Hematopoietic multipotent progenitor cell treated with erythropoietin and hydrocortisone succinate and interleukin-3 and kit ligand, for 17 days (in vitro differentiated cells): ENCODE data around the gene RNF167.
A peak's percentile ranks its signal among the peaks of the same experiment; 100 is the strongest.

ENCODE experiments used
- DNase-seq: peaks from one replicate; pipeline ENCODE4 v3.0.0-alpha.2; 2015; ENCODE audit warnings: low spot score

The RNF167 gene

GRCh38 chr17:4938688-4939545 is 1.2 kb upstream of the RNF167 start:
- DNase-seq: peak; percentile 21

GRCh38 chr17:4939546-4939795 is 597 bp upstream of the RNF167 start:
- no peak for DNase-seq

GRCh38 chr17:4940555-4941318 is 669 bp downstream of the RNF167 start:
- no peak for DNase-seq

- DNase-seq: peak; percentile 34
These were observed 1.2 kb downstream of the RNF167 start for GRCh38 chr17:4941319-4941610.

- no peak for DNase-seq
These were observed 2.9 kb downstream of the RNF167 start for GRCh38 chr17:4942760-4943508.

GRCh38 chr17:4944163-4944553 is 4.1 kb downstream of the RNF167 start:
- DNase-seq: peak; percentile 34

GRCh38 chr17:4944554-4945175 is 4.6 kb downstream of the RNF167 start:
- DNase-seq: no peak

GRCh38 chr17:4945176-4945943 is 5.3 kb downstream of the RNF167 start:
- peak; percentile 92 for DNase-seq

- no peak for DNase-seq
These were observed 5.8 kb downstream of the RNF167 start for GRCh38 chr17:4945944-4946280.

GRCh38 chr17:4946312-4946976 is 6.4 kb downstream of the RNF167 start:
- no peak for DNase-seq

GRCh38 chr17:4947010-4947410 is 6.9 kb downstream of the RNF167 start:
- DNase-seq: no peak

GRCh38 chr17:4947411-4948165 is 7.5 kb downstream of the RNF167 start:
- DNase-seq: peak; percentile 63

- DNase-seq: peak; percentile 78
These were observed 8.3 kb downstream of the RNF167 start, which contains the start of gene PFN1 for GRCh38 chr17:4948166-4948930. PFN1 (minus strand) TSS chr17:4948530; CDS start chr17:4948394, 136 bp downstream.

- DNase-seq: peak; percentile 60
These were observed 8.9 kb downstream of the RNF167 start for GRCh38 chr17:4948931-4949320.

- DNase-seq: peak; percentile 73
These were observed 9.4 kb downstream of the RNF167 start for GRCh38 chr17:4949321-4950074.

- DNase-seq: peak; percentile 54
These were observed 10.1 kb downstream of the RNF167 start for GRCh38 chr17:4950075-4950745.

- DNase-seq: no peak
These were observed 10.7 kb downstream of the RNF167 start, which contains the start of gene ENO3 for GRCh38 chr17:4950746-4951204. ENO3 (plus strand) TSS chr17:4951119; CDS start chr17:4951830, 711 bp downstream.

GRCh38 chr17:4951486-4951885 is 11.4 kb downstream of the RNF167 start:
- no peak for DNase-seq
